NCI-H82 treated with DMSO at 0.1 percent for 48 hours (cell line): ENCODE results near the gene SRGAP2B.
"Not testable (repeated sequence)": the region's sequence is repeated elsewhere in the genome, so short reads cannot be mapped to it uniquely, and the experiment has no call there.

Source experiments
- DNase-seq: peaks from one replicate; lab custom pipeline; 2025; ENCODE audit not compliant: unreplicated experiment; lab: John Stamatoyannopoulos, UW

SRGAP2B gene

DNA sequence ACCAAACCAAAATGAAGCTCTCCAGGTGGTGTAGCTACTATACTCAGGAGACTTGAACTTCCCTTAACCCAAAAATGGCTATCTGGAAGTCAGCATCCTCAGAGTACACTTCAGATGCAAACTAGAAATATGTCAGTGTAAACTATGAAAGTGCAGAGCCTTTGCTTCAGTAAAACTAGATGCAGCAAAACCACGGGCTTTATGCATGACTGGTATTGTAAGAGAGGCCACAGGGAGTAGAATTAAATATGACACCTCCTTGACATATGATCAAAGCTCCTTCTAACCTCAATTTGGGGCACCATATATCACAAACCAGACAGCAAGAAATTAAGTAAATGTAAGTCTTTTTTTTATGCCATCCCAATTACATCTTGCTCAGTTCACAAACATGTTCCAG is 47.6 kb downstream of the SRGAP2B start:
- not testable (repeated sequence) for DNase-seq

DNA sequence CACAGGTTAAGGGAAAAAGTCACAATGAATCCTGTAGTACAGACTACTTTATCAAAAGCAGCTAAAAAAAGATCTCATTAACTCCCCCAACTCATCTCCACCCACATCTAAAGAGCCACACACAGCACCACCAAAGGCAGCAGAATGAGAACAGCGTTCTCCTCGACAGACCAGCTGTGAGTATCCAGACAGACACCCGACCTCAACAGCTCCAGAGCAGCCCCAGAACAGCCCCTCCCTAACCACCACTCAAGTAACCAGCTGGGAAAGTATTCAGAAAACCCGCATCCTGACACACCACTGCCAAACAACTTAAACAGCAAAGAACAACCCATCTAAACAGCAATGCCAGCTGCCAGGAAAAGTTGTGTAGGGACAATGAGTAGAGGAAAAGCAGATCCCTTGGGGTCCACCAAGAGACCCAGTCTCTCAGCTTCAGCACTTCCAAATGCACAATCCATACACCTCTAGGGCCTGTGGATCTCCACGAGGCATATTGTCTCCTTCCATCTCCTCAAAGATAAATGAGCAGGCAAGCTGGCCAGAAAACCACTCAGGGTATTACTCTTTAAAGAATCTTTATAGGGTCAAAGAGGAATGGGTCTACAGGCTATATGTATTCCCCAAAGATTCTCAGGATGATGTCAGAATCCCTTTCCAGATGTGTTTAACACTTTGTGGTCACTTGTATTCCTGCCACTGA is 49.4 kb downstream of the SRGAP2B start:
- not testable (repeated sequence) for DNase-seq

DNA sequence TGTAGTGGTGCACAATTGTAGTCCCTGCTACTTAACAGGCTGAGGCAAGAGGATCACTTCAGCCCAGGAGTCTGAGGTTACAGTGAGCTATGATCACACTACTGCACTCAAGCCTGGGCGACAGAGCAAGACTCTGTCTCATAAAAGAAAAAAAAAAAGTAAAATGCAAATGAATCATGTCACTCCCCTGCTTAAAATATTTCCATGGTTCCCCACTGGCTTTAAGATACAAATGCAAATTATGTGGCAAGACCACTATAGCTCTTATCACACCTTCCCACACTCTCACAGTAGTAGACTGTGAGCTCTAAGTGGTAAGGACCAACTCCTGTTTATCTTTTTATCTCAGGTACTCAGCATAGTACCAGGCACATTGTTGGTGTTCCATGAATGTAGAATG is 53.6 kb downstream of the SRGAP2B start:
- DNase-seq, result not testable (repeated sequence)

DNA sequence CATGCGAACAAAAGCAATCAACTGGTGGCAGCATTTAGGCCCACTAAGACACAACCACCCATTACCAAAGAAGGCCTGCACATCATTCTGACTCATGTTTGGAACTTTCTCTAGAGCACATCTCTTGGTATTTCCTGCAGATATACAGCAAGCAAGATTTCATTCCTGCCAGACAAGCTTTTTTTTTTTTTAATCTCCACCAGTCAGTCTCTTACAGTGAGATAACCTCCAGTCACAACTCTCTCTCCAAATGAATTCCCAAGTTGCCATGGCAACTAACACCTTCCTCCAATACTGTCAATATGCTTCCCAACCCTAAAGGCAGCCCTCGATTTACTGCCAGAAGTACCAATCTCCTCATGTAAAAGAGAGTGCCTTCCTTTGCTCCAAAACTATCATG is 59.1 kb downstream of the SRGAP2B start:
- not testable (repeated sequence) for DNase-seq

DNA sequence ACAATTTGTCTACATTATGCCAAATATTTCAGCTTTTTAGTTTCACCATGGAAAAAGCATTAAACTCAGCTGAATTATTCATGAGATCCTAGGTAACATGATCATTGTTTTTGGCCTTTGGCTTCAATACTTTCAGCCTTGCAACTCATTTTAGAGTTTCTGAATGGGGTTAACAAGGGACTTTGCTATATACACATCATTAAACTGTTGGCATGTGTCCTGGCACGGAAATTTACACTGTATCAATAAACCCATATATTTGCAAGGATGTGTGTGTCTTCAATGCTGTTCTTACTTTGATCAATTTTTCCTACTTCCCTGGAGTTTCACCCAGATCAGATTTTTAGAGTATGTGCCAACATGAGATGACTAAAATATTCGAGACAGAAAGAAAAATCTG is 61.6 kb downstream of the SRGAP2B start:
- DNase-seq, result not testable (repeated sequence)

DNA sequence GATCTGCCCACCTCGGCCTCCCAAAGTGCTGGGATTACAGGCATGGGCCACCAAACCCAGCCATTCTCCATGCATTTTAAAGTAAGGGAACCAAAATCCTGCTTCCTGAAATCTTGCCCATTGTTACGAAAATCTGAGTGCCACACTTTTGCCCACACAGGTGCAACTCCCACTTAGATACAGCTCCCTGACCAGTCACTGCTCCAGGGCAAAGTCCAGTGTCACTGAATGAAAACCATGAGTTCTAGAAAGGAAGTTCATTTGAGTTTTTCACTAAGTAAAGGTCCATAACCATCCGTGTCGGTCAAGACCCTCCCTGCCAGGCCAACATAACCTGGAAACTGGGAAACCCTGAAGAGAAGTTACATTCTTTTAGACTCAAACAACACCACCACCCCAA is 67.9 kb downstream of the SRGAP2B start:
- not testable (repeated sequence) for DNase-seq

DNA sequence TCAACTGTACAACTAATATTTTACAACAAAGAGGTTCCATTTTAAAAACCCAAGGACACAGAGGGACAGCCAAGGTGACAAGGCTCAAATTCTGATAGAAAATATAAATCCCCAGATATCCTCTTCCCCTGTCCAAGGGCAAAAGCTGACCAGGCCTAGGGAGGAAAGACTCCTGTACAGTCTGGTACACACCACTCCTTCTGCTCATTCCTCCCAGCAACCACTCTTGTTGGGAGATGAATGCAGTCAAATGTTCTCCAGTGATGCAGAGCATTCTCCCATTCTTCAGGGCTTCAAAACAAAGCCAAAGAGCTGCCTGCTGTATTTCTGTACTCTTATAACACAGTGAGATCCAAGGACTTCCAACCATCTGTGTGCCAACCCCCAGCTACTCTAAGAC is 69.8 kb downstream of the SRGAP2B start:
- not testable (repeated sequence) for DNase-seq

DNA sequence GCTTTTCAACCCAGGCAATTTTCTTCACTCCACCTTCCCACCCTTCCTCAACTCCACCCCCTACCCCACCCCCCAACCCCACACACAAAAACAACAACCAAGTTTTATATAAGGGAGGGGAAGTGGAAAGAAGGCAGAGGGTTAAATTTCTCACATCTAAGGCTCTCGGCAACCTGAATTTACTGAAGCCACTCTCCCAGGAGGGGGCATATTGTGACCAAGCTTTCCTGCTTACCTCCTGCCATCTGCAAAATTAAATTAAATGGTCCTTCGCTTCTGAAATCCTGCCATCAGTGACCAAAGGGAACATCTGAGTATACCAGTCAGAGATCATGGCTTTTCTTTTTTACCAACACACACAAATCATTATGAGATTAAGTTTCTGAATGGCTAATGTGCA is 72.9 kb downstream of the SRGAP2B start:
- not testable (repeated sequence) for DNase-seq

DNA sequence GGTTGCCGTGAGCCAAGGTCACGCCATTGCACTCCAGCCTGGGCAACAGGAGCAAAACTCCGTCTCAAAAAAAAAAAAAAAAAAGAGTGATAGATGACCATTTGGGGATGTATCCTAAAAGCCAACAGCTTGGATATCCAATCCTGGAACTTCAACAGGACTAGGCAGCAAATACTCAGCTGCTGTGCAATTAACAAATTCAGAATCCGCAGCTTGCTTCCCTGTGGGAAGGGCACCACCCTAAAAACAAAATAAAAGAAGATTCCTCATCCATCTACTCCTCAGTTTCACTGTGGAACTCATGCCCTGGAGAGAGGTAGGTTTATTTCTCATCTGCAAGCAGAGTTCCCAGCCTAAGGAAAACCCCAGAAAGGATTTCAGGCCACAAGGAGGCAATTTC is 73.4 kb downstream of the SRGAP2B start:
- DNase-seq, result not testable (repeated sequence)

DNA sequence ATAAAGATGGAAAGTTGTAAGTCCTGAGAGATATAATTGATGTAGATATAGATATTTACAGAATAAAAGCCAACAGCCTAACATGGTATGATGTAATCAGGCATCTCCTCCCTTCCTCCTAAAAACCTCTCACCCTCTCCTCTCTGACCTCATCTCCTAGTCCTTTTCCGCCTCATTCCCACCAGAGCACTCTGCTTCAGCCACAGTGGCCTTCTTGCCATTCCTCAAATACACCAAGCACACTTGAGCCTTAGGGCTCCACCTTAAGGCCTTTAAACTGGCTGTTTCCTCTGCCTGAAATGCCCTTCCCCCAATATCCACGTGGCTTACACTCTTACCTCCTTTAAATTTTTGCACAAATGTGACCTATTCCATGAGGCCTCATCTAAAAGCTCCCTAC is 75.4 kb downstream of the SRGAP2B start:
- not testable (repeated sequence) for DNase-seq

DNA sequence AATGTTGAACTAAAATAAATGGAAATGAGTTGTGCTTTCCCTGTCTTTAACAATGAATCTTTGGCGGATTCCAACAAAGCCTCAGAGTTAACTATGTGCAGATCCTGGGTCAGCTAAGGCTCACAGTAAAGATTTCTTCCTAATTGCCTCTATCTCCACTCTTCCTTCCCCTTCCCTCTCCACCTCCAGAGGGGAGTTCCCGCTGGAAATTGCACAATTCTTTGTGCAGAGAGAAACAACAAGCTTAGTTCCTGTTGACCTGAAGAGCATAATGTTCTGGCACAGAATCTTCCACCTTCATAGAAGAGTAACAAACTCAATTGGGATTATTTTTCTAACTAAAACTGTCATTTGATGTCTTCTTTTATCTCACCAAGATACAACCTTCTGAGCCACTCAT is 77.4 kb downstream of the SRGAP2B start:
- DNase-seq, result not testable (repeated sequence)

DNA sequence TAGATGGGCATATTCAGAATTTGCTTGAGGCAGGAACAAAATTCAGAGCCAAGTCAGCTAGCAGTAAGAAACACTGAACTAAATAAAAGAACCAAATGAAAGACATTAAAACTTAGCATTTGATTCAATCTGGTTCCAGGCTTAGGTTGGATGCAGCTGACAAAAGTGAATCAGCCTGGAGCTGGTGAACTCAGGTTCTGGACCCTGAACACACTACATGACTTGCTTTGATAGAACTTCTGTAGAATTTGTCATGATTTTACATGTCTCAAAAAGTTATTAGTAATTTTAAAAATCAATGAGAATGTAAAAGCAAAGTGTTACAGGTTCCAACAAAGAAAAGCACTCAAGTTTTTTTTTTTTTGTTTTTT is 78.7 kb downstream of the SRGAP2B start:
- DNase-seq, result not testable (repeated sequence)

DNA sequence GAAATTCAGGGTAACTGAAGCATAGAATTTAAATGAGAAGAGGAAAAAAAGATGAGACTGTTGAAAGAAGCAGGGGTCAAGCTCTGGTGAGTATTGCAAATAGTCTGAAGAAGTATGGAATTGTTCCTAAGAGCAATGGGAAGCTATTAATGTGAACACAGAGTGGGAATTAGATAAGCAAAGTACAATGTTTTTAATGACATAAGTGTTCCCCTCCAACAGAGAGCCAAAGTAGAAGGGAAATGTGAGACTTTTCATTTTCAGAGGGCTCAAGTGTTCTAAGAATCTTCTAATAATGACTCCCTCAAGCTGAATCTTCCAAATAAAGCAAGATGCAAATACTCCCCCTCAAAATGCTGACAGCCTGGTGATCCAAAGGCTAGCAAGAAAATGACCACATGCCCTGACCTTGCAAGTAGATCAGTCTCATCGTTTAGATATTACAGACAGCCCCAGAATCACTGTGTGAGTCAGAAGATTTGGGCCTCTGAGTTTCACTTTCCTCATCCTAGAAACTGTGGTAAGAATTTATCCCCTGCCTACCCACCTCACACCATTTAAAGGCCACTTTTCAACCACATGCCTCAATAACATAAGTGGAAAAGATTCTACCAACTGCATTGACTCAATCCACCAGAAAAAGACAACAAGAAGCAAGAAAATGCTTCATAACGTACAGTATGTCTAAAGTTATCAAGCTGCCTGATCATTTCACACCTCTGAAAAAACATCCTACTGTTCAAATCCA is 79.2 kb downstream of the SRGAP2B start:
- not testable (repeated sequence) for DNase-seq

DNA sequence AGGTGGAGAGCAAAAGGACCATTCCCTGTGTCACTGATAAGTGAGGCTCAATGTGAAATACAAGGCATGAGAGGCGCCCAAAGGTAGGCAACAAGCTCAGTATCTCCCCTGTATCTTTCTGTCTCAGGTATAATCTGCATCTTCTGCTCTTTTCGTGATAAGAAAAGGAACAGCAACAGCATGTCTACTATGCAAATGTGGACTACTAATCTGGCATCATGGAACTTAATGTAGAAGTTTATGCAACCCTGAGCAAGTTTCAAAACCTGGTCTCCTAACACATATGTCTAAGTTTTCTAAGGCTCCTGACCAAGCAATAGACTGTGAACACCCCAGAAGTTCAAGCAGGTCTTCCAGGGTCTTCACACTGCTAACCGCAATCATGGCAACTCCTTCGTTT is 81.8 kb downstream of the SRGAP2B start:
- DNase-seq, result not testable (repeated sequence)

DNA sequence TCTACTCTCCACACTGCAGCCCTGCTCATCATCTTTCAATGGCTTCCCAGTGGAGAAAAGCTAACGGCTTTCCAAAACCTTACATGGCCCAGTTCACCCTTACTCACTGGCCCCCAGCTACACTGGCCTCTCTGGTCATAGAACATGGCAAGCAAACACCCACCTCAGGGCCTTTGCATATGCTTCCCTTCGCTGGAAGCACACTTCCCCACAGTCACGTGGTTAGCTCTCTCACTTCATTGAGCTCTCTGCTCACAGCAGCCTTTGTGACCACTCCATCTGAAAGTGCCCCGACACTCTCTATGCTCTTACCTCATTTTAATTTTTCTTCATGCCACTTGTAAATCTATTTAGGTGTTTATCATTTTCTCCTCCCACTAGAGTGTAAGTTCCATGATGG is 83.3 kb downstream of the SRGAP2B start:
- not testable (repeated sequence) for DNase-seq

DNA sequence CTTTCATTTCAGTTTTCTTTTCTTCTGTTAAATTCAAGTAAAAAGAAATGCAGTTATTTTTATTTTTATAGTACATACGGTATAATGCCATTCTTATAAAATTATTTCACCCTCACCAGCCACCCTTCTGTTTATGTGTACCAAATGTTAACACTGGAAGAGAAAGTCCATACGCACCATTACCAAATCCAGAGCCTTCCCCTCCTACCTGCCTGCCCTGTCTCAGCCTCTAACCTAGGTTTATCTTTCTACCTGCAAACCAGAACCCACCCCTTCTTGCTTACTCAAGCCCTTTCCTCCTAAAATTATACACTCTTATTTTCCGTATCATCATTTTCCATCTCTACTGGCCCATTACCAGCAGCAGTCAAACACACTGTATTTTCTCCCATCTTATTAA is 84.5 kb downstream of the SRGAP2B start:
- DNase-seq, result not testable (repeated sequence)

DNA sequence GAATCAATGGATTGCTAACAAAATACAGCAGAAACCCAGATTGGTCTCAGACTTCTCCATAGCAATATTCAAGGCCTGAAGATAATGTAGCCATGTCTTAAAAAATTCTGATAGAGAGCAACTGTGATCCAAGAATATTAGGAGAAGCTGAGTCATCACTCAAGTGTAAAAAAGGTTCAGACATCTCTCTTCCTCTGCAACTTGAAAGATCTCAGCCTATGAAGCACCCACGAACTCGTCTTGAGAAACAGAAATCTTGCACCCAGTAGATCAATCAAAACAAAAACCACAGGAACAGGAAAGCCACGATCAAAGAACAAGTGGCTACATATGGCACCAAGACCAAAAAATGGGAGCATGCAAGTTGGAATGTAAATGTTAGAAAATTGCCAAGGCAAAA is 85.2 kb downstream of the SRGAP2B start:
- DNase-seq, result not testable (repeated sequence)

DNA sequence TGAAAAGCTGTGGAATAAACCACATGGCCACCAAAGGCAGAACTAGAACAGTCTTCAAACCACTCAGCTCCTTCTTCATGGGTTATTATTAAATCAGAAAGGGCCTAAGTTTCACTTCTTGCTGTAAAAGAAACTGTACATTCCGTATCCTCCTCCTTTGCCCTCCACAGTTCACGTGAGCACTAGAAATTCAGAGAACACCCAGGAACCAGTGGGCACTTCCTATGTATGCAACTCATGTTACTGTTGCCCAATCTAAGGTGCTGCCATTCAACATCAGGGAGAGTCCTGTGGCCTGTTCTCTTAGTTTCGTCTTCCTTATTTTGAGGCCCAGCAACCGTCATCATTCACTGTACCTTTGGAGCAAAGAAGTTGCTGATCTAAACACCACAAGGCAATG is 86.7 kb downstream of the SRGAP2B start:
- not testable (repeated sequence) for DNase-seq

DNA sequence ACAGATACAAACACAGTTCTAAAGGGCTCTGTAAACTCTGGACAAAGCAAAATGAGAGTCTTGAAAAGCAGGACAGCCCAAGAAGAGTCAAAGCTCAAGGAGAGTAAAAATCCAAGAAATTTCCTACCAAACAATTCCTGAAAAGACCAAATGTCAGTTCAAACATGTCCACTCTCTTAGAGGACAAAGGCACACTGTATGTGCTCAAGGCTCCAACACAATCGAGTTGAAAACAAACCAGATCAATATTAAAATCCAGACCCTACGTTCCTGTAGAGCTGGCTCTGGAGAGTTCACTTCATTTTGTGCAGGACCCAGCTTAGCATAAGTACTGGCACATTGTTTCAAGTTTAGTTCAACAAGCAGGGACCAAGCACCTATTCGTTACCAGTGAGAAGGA is 90.0 kb downstream of the SRGAP2B start:
- not testable (repeated sequence) for DNase-seq

DNA sequence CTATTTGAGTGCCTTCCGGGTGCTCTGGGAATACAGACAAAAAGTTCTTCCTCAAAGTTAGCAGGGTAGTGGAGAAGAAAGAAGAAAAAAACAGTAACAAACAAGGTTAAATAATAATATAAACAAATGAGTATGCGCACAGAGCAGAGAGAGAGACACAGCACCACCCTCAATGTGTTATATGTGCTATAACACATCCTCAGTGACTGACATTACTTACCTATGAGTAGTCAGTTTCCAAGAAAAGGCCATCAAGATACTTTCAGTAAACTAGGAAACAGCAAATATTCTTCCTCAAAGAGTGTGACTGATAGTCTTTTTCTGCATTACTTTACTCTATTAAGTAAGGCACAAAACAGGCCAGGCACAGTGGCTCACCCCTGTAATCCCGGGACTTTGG is 93.7 kb downstream of the SRGAP2B start:
- DNase-seq, result not testable (repeated sequence)

DNA sequence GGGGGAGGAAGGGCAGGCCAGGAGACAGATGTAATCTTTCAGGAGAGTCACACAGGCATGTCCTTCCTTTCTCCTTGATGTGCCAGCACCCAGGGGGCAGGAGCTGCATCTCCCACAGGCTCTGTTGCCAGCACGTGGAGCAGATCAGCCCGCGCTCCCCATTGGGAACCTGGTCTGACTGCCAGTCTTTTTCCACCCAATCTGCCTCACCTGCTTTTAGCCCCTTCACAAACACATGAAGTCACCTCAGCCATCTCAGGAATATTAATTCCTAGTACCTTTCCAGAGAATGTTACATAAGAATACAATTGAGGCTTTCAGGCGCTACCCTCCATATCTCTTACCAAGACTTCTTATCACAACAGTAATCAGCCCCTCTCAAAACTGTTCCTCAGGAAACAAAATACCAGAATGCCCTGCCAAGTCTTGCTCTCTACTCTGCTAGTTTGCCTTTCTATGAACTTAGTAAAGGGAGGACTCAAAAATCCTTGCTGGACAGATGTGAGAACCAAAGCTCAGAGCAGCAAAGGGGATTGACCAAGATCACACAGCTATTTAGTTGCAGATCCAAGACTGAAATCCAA is 94.3 kb downstream of the SRGAP2B start:
- not testable (repeated sequence) for DNase-seq
